Left lung (tissue), 10 donors: Measurements from ENCODE around the gene IL17REL. TPM values are rescaled to one million over a fixed set of nuclear protein-coding genes. Genes with fewer than 3 reads are reported as not detected.

ENCODE experiments used
- ATAC-seq: fragments of 200-7000 bp; cut with Tn5 transposase; one replicate; pipeline ENCODE4 v1.9.1; 2020; ENCODE audit warnings: moderate library complexity
- DNase-seq, 4 donors: peaks; one replicate each; pipeline ENCODE4 v3.0.0-alpha.2; 2013 to 2020
- H3K27ac ChIP-seq, 2 donors: fragments of 200-600 bp; sonication (generic) in 1 of 2; one replicate each; pipeline versions ENCODE4 v1.5.0 to v1.8.0; 2020 to 2021
- H3K27me3 ChIP-seq, 2 donors: fragments of 200-600 bp; sonication (generic) in 1 of 2; one replicate each; pipeline versions ENCODE4 v1.5.0 to v1.8.0; 2020 to 2021
- H3K36me3 ChIP-seq, 2 donors: fragments of 200-600 bp; sonication (generic) in 1 of 2; one replicate each; pipeline versions ENCODE4 v1.5.0 to v1.8.0; 2020 to 2021
- H3K4me1 ChIP-seq, 2 donors: fragments of 200-600 bp; one replicate each; pipeline ENCODE4 v1.8.0; 2021
- H3K4me3 ChIP-seq, 2 donors: fragments of 200-600 bp; sonication (generic) in 1 of 2; one replicate each; pipeline versions ENCODE4 v1.5.0 to v1.8.0; 2020 to 2021; ENCODE audit warnings: mild to moderate bottlenecking in 1 of 2
- H3K9me3 ChIP-seq, 2 donors: fragments of 200-600 bp; sonication (generic) in 1 of 2; one replicate each; pipeline versions ENCODE4 v1.5.0 to v1.8.0; 2020 to 2021
- CTCF ChIP-seq, 2 donors: fragments of 200-600 bp; sonication (generic) in 1 of 2; IDR thresholded peaks; one replicate each; pipeline versions ENCODE4 v1.5.0 to v1.8.0; 2021; ENCODE audit warnings: antibody characterized with exemption in 2 of 2
- intact Hi-C, 2 donors: fragments of 100-400 bp; cut with DNase I; formaldehyde crosslinking; loops; one replicate each; pipeline versions ENCODE4 v1.11.2 to v1.14.2; 2022
- polyA plus RNA-seq, 6 donors: library from polyadenylated mRNA; unstranded; fragments of 120-200 nt; gene quantifications; one replicate each; pipeline ENCODE4 v1.2.1, GENCODE V29; 2013; ENCODE audit not compliant: insufficient read length in 6 of 6
- total RNA-seq, 2 donors: library from RNA; stranded (reverse); fragmentation: NEBNext Ultra II Directional; extraction: Animal tissue kit (Norgen Biotek cat#: 25700); gene quantifications; one replicate each; pipeline ENCODE4 v1.2.1, GENCODE V29; 2021
- donor health status: DM: no; HTN: yes; CAD: no.
- donor health status: DM: no; HTN: no; CAD: no.

IL17REL gene
- total and polyA plus RNA-seq, 8 donors, result 0.06 to 0.17 (median 0.07) TPM; not detected in 3

DNA sequence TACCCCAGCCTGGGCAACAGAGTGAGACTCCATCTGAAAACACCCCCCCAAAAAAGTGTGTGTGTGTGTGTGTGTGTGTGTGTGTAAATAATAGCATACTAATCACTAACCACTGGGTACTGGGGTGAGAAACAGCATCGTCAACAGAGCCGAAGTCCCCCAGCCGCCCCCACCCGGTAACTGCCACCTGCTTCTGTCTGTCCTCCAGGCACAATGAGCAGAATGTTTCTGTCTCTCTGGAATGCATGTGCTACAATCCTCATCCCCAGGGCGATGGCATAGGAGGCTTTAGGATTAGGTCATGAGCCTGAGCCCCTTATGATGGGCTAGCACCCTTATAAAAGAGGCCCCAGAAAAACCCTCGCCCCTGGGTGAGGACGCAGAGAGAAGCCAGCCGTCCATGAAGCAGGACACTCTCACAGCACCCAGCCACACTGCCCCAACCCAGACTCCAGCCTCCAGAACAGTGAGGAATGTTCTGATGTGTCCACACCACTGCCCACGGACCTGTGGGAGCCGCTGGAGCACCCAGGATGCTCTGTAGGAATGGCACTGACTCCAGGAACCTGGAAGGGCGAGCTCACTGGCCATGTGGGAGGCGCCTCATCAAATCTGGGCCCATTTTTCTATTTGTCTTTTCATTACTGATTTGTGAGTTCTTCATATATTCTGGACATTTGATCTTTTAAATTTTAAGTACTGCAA is 35.6 kb upstream of the IL17REL start:
- intact Hi-C loops, result no loop called here
- TF ChIP-seq CTCF (IDR thresholded peaks at IDR 0.05), result no peak
- Histone ChIP-seq H3K27me3 (peaks cover 0 to 53% of the 10 kb centered on the region in 2 donors), H3K9me3 (peaks cover 0 to 6% of the 10 kb centered on the region in 2 donors), H3K4me3 (no peak overlapping the region), H3K27ac (no peak overlapping the region), H3K36me3 (no peaks in the 10 kb centered on the region), H3K4me1 (no peaks in the 10 kb centered on the region)
- ATAC-seq, result no peak
- peak in 1 of 4 donors; percentile 33 for DNase-seq

GRCh38 chr22:50047346-50047745 is 34.8 kb upstream of the IL17REL start:
- H3K36me3 ChIP-seq, result no peaks in the 10 kb centered on the region
- no peak for TF ChIP-seq CTCF (IDR thresholded peaks at IDR 0.05)
- peaks cover 0 to 53% of the 10 kb centered on the region in 2 donors for H3K27me3 ChIP-seq
- DNase-seq (peak in 1 of 4 donors; percentile 47), ATAC-seq (no peak)
- no peak overlapping the region for H3K27ac ChIP-seq
- H3K4me3 ChIP-seq, result no peak overlapping the region
- intact Hi-C loops, result no loop called here
- H3K9me3 ChIP-seq, result no peaks in the 10 kb centered on the region
- no peaks in the 10 kb centered on the region for H3K4me1 ChIP-seq

DNA sequence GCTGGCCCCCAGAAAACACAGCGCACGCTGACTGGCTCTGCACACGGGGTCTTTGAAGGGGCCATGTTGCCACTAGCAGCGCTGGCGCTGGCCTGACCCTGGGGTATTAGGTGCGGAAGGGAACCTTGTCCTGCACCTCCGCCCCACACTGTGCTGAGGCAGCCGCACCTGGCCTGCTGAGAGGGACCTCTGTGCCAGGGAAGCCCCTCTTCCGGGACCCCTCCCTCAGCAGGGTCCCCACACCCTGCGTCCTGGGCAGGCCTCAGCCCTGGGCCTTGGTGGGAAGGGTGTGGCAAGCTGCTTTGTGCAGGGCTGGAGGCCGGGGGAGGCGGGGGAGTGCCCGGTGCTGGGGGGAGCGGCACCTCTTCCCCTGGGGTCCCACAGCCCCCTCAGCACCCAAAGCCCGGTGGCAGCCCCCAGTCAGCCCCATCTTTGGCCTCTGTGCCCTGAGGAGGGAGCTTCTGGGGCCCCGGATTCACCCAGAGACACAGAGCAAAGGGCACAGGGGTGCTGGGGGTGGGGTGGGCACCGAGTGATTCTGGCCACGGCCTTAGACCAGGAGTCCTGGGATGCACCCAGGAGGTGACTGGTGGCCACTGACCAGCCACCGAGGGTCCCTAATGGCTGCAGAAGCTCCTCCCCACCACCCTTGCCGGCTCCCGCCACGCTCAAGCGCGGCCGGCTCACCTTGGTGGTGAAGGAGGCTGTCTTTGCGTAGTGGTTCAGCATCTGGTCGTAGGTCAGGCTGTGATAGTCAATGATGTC is 34.1 kb upstream of the IL17REL start:
- ATAC-seq (no peak), DNase-seq (peak in 1 of 4 donors; percentile 76)
- no peak overlapping the region for H3K27ac ChIP-seq
- H3K4me3 ChIP-seq, result no peak overlapping the region
- no peaks in the 10 kb centered on the region for H3K4me1 ChIP-seq
- H3K9me3 ChIP-seq, result no peaks in the 10 kb centered on the region
- H3K36me3 ChIP-seq, result no peaks in the 10 kb centered on the region
- intact Hi-C loops, result no loop called here
- no peak for TF ChIP-seq CTCF (IDR thresholded peaks at IDR 0.05)
- peaks cover 0 to 59% of the 10 kb centered on the region in 2 donors for H3K27me3 ChIP-seq

GRCh38 chr22:50046019-50046415 is 33.5 kb upstream of the IL17REL start:
- no peak overlapping the region for H3K4me3 ChIP-seq
- no peaks in the 10 kb centered on the region for H3K4me1 ChIP-seq
- peaks cover 0 to 61% of the 10 kb centered on the region in 2 donors for H3K27me3 ChIP-seq
- no peaks in the 10 kb centered on the region for H3K9me3 ChIP-seq
- ATAC-seq, result no peak
- H3K36me3 ChIP-seq, result no peaks in the 10 kb centered on the region
- no peak for TF ChIP-seq CTCF (IDR thresholded peaks at IDR 0.05)
- intact Hi-C loops, result no loop called here
- no peak overlapping the region for H3K27ac ChIP-seq
- DNase-seq, result peak in 1 of 4 donors; percentile 53
